Endothelial cell of umbilical vein (primary cell): ENCODE measurements around the gene SPRED1. TPM values are rescaled to one million over a fixed set of nuclear protein-coding genes. Genes with fewer than 3 reads are reported as not detected.
"Not testable (repeated sequence)": the region's sequence is repeated elsewhere in the genome, so short reads cannot be mapped to it uniquely, and the experiment has no call there.

Experiments
- BruUV-seq: library from RNA; stranded (reverse); fragments of 400-500 nt; replicated peaks from 2 replicates; lab custom pipeline; 2021; lab: Mats Ljungman, UMichigan
- CTCF ChIA-PET: fragments of 300-600, 350-600 bp; sonication (Branson Sonifier 250); formaldehyde crosslinking; loops from one replicate; lab custom pipeline; 2021; ENCODE audit warnings: antibody characterized with exemption, inconsistent platforms; lab: Charles Lee
- POLR2A ChIA-PET: fragments of 300-600, 350-600 bp; sonication (Branson Sonifier 250); formaldehyde crosslinking; loops from one replicate; lab custom pipeline; 2021; ENCODE audit warnings: antibody characterized with exemption, inconsistent platforms; lab: Charles Lee
- DNase-seq: peaks from one replicate; pipeline ENCODE4 v3.0.0-alpha.2; 2011; ENCODE audit warnings: low read depth, low spot score
- FAIRE-seq: peaks from 2 replicates; lab custom pipeline; 2011; peaks lifted over from hg19 to GRCh38; lab: Jason Lieb, UNC
- H2AFZ ChIP-seq: 2 replicates; pipeline ENCODE4 v1.6.0; 2012; ENCODE audit warnings: low read depth, low read length, control low read depth, inconsistent platforms
- H3K27ac ChIP-seq: 2 replicates; pipeline ENCODE4 v1.5.1; 2011; ENCODE audit warnings: low read depth, mild to moderate bottlenecking, control low read depth, low read length, moderate library complexity; ENCODE audit not compliant: insufficient read depth
- H3K27me3 ChIP-seq, 2 experiments: 2 replicates each; pipeline versions ENCODE4 v1.6.0 to v1.6.1; 2011; ENCODE audit warnings: low read length in 2 of 2, mixed read lengths in 1 of 2; ENCODE audit not compliant: control insufficient read depth in 2 of 2, insufficient read depth in 2 of 2
- H3K36me3 ChIP-seq, 2 experiments: 2 replicates in 1 of 2; 3 replicates in 1 of 2; pipeline ENCODE4 v1.5.1; 2011; ENCODE audit warnings: low read length in 2 of 2, mild to moderate bottlenecking in 1 of 2, moderate library complexity in 1 of 2; ENCODE audit not compliant: control insufficient read depth in 2 of 2, insufficient read depth in 2 of 2; ENCODE audit errors: extremely low read depth in 1 of 2
- H3K4me1 ChIP-seq: 3 replicates; pipeline ENCODE4 v1.5.1; 2011; ENCODE audit warnings: mild to moderate bottlenecking, low read length; ENCODE audit not compliant: control insufficient read depth, insufficient read depth; ENCODE audit errors: extremely low read depth
- H3K4me2 ChIP-seq: 2 replicates; pipeline ENCODE4 v1.6.1; 2011; ENCODE audit warnings: low read length, control low read depth, mixed read lengths; ENCODE audit not compliant: insufficient read depth
- H3K4me3 ChIP-seq, 3 experiments: fragments of 200-600 bp in 1 of 3; sonication (generic), shearing (Covaris generic) in 1 of 3; replicated peaks in 1 of 3; 2 replicates each; pipeline ENCODE4 v1.5.1; 2011 to 2016; ENCODE audit warnings: control low read depth in 3 of 3, low read length in 3 of 3, mild to moderate bottlenecking in 2 of 3, inconsistent platforms in 1 of 3, low read depth in 1 of 3, moderate library complexity in 1 of 3; ENCODE audit not compliant: insufficient read depth in 1 of 3
- H3K79me2 ChIP-seq: 2 replicates; pipeline ENCODE4 v1.6.0; 2012; ENCODE audit warnings: low read length, inconsistent platforms; ENCODE audit not compliant: control insufficient read depth, insufficient read depth
- H3K9ac ChIP-seq: replicated peaks from 2 replicates; pipeline ENCODE3; 2011; ENCODE audit warnings: low read length, control low read depth; ENCODE audit not compliant: insufficient read depth; ENCODE audit errors: extremely low read depth
- H3K9me1 ChIP-seq: replicated peaks from 3 replicates; pipeline ENCODE4 v1.6.0; 2011; ENCODE audit warnings: mild to moderate bottlenecking, low read length; ENCODE audit not compliant: control insufficient read depth, insufficient read depth; ENCODE audit errors: extremely low read depth
- H3K9me3 ChIP-seq: replicated peaks from 2 replicates; pipeline ENCODE4 v1.5.1; 2012; ENCODE audit warnings: low read length, inconsistent platforms; ENCODE audit not compliant: control insufficient read depth, insufficient read depth
- H4K20me1 ChIP-seq: replicated peaks from 2 replicates; pipeline ENCODE3; 2011; ENCODE audit warnings: mild to moderate bottlenecking, low read length; ENCODE audit not compliant: control insufficient read depth, insufficient read depth; ENCODE audit errors: extremely low read depth
- CTCF ChIP-seq, 2 donors: IDR thresholded peaks; 1 replicate in 1 of 2; 2 replicates in 1 of 2; pipeline ENCODE4 v1.5.1; 2011; ENCODE audit warnings: low read length in 2 of 2, mild to moderate bottlenecking in 2 of 2, moderate library complexity in 2 of 2, control low read depth in 1 of 2, inconsistent platforms in 1 of 2, low read depth in 1 of 2; ENCODE audit not compliant: insufficient read depth in 1 of 2; ENCODE audit errors: extremely low read depth in 1 of 2
- EZH2 ChIP-seq: IDR thresholded peaks from 2 replicates; pipeline ENCODE4 v1.6.1; 2012; ENCODE audit warnings: borderline replicate concordance, low read depth, mild to moderate bottlenecking, moderate library complexity, low read length, inconsistent platforms; ENCODE audit not compliant: severe bottlenecking
- FOS ChIP-seq: IDR thresholded peaks from 2 replicates; pipeline ENCODE4 v1.6.1; 2011; ENCODE audit warnings: mild to moderate bottlenecking, low read length, moderate library complexity, borderline replicate concordance; ENCODE audit not compliant: insufficient read depth
- GATA2 ChIP-seq: IDR thresholded peaks from 2 replicates; pipeline ENCODE4 v1.7.0; 2011; ENCODE audit warnings: low read depth, mild to moderate bottlenecking, moderate library complexity, mixed read lengths, low read length; ENCODE audit not compliant: insufficient read length, insufficient read depth
- JUN ChIP-seq: IDR thresholded peaks from 2 replicates; pipeline ENCODE4 v1.6.1; 2011; ENCODE audit warnings: borderline replicate concordance, low read depth; ENCODE audit not compliant: insufficient read length, insufficient read depth
- MAX ChIP-seq: IDR thresholded peaks from 2 replicates; pipeline ENCODE4 v1.6.1; 2011; ENCODE audit not compliant: insufficient read depth, insufficient read length
- MYC ChIP-seq: IDR thresholded peaks from one replicate; pipeline ENCODE4 v1.6.1; 2011; ENCODE audit warnings: mild to moderate bottlenecking, low read depth, low read length
- POLR2A ChIP-seq: IDR thresholded peaks from 2 replicates; pipeline ENCODE4 v1.6.1; 2012; ENCODE audit warnings: low read depth, mild to moderate bottlenecking, control low read depth, low read length
- POLR2AphosphoS5 ChIP-seq: IDR thresholded peaks from 2 replicates; pipeline ENCODE4 v1.6.1; 2012; ENCODE audit warnings: low read depth, mild to moderate bottlenecking, control low read depth, low read length, moderate library complexity; ENCODE audit not compliant: insufficient read depth
- dilution Hi-C: fragments of 300-500 bp; cut with MboI; formaldehyde crosslinking; loops from one replicate; pipeline ENCODE4 v1.15.0; 2019; ENCODE audit warnings: low sequenced_read_pairs; ENCODE audit not compliant: extremely low pct_ligation_motif_present
- intact Hi-C: fragments of 100-400 bp; cut with micrococcal nuclease; formaldehyde crosslinking; loops from one replicate; pipeline ENCODE4 v1.10.0; 2022
- polyA plus RNA-seq, 4 experiments: library from polyadenylated mRNA; depleted of rRNA in 3 of 4; stranded (reverse) in 3 of 4; unstranded in 1 of 4; fragments of >200 nt; gene quantifications; 2 replicates each; pipeline versions ENCODE4 v1.2.1 to v1.2.3, GENCODE V29; 2011 to 2012; ENCODE audit warnings: missing spikeins in 1 of 4
- total RNA-seq: library from RNA; stranded (reverse); gene quantifications from 2 replicates; pipeline ENCODE4 v1.2.3, GENCODE V29; 2021

SPRED1 gene
- total and polyA plus RNA-seq, 2 donors (not counting 3 experiments of a cell fraction or from before 2014, with no cell fraction given), result 1.3 to 10.7 TPM

GRCh38 chr15:38231436-38231835 lies 21.2 kb upstream of the SPRED1 start:
- ChIA-PET POLR2A (no interaction called here), CTCF (interaction anchor here (1.0 kb wide), 1 partner anchor 12 kb away, joined by 3 read pairs; no protein-coding TSS in a partner anchor)
- peaks cover 0 to 2% of the 10 kb centered on the region in 2 experiments for H3K27me3 ChIP-seq
- no peaks in the 10 kb centered on the region for H3K9me1 ChIP-seq
- no peak for DNase-seq
- no peak overlapping the region for H2AFZ ChIP-seq
- no peaks in the 10 kb centered on the region for H4K20me1 ChIP-seq
- dilution Hi-C loops, result no loop called here
- no peak overlapping the region for H3K4me2 ChIP-seq
- no TSS peak for BruUV-seq
- H3K4me1 ChIP-seq, result peaks cover 6% of the 10 kb centered on the region
- no peak overlapping the region for H3K27ac ChIP-seq
- no peak for FAIRE-seq
- H3K9me3 ChIP-seq, result no peaks in the 10 kb centered on the region
- TF ChIP-seq FOS (no peak), MAX (no peak), CTCF (IDR thresholded peaks at IDR 0.05; ENCODE audit: extremely low read depth in 1 of 2, insufficient read depth in 1 of 2, low read depth in 1 of 2, low read length in 2 of 2) (no peak), MYC (no peak), POLR2AphosphoS5 (no peak), EZH2 (no peak), GATA2 (no peak), POLR2A (no peak), JUN (no peak)
- intact Hi-C loops, result no loop called here
- no peak overlapping the region for H3K4me3 ChIP-seq
- H3K79me2 ChIP-seq, result no peaks in the 10 kb centered on the region
- H3K36me3 ChIP-seq, result no peaks in the 10 kb centered on the region
- no peak overlapping the region for H3K9ac ChIP-seq

GRCh38 chr15:38237021-38237420 lies 15.6 kb upstream of the SPRED1 start:
- H3K36me3 ChIP-seq, H3K4me1 ChIP-seq, CTCF ChIA-PET, intact Hi-C loops, H3K9me3 ChIP-seq, H3K27me3 ChIP-seq, POLR2A ChIA-PET, H2AFZ ChIP-seq, H4K20me1 ChIP-seq, H3K9me1 ChIP-seq, H3K4me2 ChIP-seq, H3K4me3 ChIP-seq, H3K27ac ChIP-seq, DNase-seq, dilution Hi-C loops, H3K79me2 ChIP-seq, H3K9ac ChIP-seq, BruUV-seq, FAIRE-seq: not testable (repeated sequence)
